Kidney (tissue), 14 donors: ENCODE measurements around the gene CCNG2. TPM values are rescaled to one million over a fixed set of nuclear protein-coding genes. Genes with fewer than 3 reads are reported as not detected.
A peak's percentile ranks its signal among the peaks of the same experiment; 100 is the strongest.

Experiments
- DNase-seq, 5 donors: peaks; one replicate each; pipeline ENCODE4 v3.0.0-alpha.2; 2013 to 2020
- FAIRE-seq: peaks from 2 replicates; lab custom pipeline; 2012; peaks lifted over from hg19 to GRCh38; lab: Jason Lieb, UNC
- H3K27ac ChIP-seq, 2 donors: one replicate each; pipeline ENCODE4 v1.7.0; 2013; ENCODE audit warnings: low read depth in 2 of 2, low read length in 2 of 2, inconsistent platforms in 1 of 2
- H3K27me3 ChIP-seq: one replicate; pipeline ENCODE4 v1.7.1; 2013; ENCODE audit warnings: low read length, inconsistent platforms; ENCODE audit not compliant: control insufficient read depth, insufficient read depth
- H3K36me3 ChIP-seq, 3 donors: one replicate each; pipeline versions ENCODE4 v1.7.0 to v1.7.1; 2013; ENCODE audit warnings: low read length in 3 of 3, control low read depth in 1 of 3, inconsistent platforms in 1 of 3; ENCODE audit not compliant: insufficient read depth in 3 of 3, control insufficient read depth in 2 of 3
- H3K4me1 ChIP-seq, 3 donors: one replicate each; pipeline versions ENCODE4 v1.7.0 to v1.7.1; 2013; ENCODE audit warnings: low read length in 3 of 3, inconsistent platforms in 1 of 3, low read depth in 1 of 3; ENCODE audit not compliant: control insufficient read depth in 2 of 3, insufficient read depth in 2 of 3
- H3K4me3 ChIP-seq, 3 donors: one replicate each; pipeline versions ENCODE4 v1.7.0 to v1.8.1; 2013; ENCODE audit warnings: low read length in 3 of 3, control low read depth in 1 of 3, inconsistent platforms in 1 of 3
- H3K9ac ChIP-seq, 3 donors: one replicate each; pipeline versions ENCODE4 v1.7.0 to v1.7.1; 2013; ENCODE audit warnings: low read length in 3 of 3, control low read depth in 1 of 3, inconsistent platforms in 1 of 3
- H3K9me3 ChIP-seq, 3 donors: one replicate each; pipeline versions ENCODE4 v1.7.0 to v1.7.1; 2013; ENCODE audit warnings: low read length in 3 of 3, control low read depth in 1 of 3, inconsistent platforms in 1 of 3; ENCODE audit not compliant: control insufficient read depth in 2 of 3, insufficient read depth in 1 of 3
- intact Hi-C: fragments of 100-400 bp; cut with DNase I; formaldehyde crosslinking; loops from one replicate; pipeline ENCODE4 v1.11.1; 2022
- polyA plus RNA-seq: library from polyadenylated mRNA; stranded (reverse); fragments of 350-450 nt; fragmentation: Illumina TruSeq; extraction: RNeasy Lipid Tissue Mini Kit (QIAGEN cat#74804); gene quantifications from one replicate; pipeline ENCODE4 v1.2.3, GENCODE V29; 2014; ENCODE audit warnings: low read depth, low replicate concordance; ENCODE audit not compliant: insufficient read depth
- total RNA-seq: library from RNA; stranded (reverse); fragmentation: NEBNext Ultra II Directional; extraction: Animal tissue kit (Norgen Biotek cat#: 25700); gene quantifications from one replicate; pipeline ENCODE4 v1.2.1, GENCODE V29; 2021
- TF ChIP-seq, protein P1 (sequence below): IDR thresholded peaks from 3 replicates; pipeline ENCODE4 v1.5.1; 2012; ENCODE audit warnings: mild to moderate bottlenecking, moderate library complexity, borderline replicate concordance; ENCODE audit not compliant: insufficient read depth; ENCODE audit errors: extremely low read depth
- donor health status: control.
- donor health status: control.
- donor health status: control.
- donor health status: control.
- donor health status: control.
- donor health status: DM: yes; HTN: yes; CAD: no.
- donor health status: Normal renal cell carcinoma (clear cell type).

Gene CCNG2
- total and polyA plus RNA-seq, 2 donors from 2014 or later: 26.4 to 75.8 TPM

DNA sequence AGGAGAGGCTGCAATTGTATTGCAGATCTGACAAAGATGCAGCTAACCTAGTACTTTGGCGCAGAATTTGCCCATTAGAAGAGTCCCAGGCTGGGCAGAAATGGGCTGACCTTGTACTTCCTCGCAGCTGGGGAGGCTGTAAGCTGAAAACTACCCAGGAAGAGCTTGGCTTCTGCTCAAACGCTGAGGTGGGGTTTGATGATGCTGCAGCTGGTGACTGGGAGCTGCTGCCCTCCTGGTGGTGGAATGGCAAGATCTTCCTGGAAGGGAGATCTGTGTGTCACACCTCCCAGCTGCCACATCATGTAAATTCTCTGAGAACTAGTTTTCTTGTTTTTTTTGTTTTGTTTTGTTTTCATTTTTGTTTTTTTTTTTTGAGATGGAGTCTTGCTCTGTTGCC, 17.4 kb downstream of the CCNG2 start:
- TF ChIP-seq, protein P1, sequence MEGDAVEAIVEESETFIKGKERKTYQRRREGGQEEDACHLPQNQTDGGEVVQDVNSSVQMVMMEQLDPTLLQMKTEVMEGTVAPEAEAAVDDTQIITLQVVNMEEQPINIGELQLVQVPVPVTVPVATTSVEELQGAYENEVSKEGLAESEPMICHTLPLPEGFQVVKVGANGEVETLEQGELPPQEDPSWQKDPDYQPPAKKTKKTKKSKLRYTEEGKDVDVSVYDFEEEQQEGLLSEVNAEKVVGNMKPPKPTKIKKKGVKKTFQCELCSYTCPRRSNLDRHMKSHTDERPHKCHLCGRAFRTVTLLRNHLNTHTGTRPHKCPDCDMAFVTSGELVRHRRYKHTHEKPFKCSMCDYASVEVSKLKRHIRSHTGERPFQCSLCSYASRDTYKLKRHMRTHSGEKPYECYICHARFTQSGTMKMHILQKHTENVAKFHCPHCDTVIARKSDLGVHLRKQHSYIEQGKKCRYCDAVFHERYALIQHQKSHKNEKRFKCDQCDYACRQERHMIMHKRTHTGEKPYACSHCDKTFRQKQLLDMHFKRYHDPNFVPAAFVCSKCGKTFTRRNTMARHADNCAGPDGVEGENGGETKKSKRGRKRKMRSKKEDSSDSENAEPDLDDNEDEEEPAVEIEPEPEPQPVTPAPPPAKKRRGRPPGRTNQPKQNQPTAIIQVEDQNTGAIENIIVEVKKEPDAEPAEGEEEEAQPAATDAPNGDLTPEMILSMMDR: no peak
- H3K36me3 ChIP-seq: peaks cover 0 to 5% (median 0%) of the 10 kb centered on the region in 3 donors
- no peaks in the 10 kb centered on the region for H3K27me3 ChIP-seq
- DNase-seq: no peak
- H3K4me3 ChIP-seq: no peak overlapping the region
- FAIRE-seq: no peak
- H3K9ac ChIP-seq: no peak overlapping the region
- H3K9me3 ChIP-seq: no peaks in the 10 kb centered on the region
- H3K4me1 ChIP-seq: no peaks in the 10 kb centered on the region
- intact Hi-C loops: no loop called here
- no peak overlapping the region for H3K27ac ChIP-seq

DNA sequence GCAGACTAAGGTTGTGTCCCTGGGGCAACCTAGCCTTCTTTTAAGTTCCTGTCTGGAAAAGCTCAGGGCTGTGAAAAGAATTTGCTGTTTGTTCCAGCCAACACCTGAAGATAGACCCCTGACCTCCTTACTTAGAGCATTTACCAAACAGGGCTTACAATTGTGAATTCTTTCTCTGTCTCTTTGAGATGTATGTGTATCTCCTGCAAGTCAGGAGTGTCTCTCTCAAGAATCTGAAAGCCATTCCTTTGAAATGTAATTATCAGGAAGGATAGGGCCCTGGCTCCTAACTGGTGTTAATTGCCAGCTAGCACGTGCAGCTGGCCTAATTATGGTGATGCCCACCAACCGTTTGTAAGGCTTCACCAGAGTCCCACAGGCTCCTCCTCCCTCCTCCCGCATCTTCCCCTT, 18.2 kb downstream of the CCNG2 start:
- FAIRE-seq (no peak), DNase-seq (no peak)
- TF ChIP-seq, protein P1: no peak
- intact Hi-C loops: no loop called here
- H3K9me3 ChIP-seq: no peaks in the 10 kb centered on the region
- no peaks in the 10 kb centered on the region for H3K4me1 ChIP-seq
- no peak overlapping the region for H3K4me3 ChIP-seq
- no peak overlapping the region for H3K27ac ChIP-seq
- no peaks in the 10 kb centered on the region for H3K27me3 ChIP-seq
- H3K9ac ChIP-seq: no peak overlapping the region
- no peaks in the 10 kb centered on the region for H3K36me3 ChIP-seq

GRCh38 chr4:77176640-77177039, 19.6 kb downstream of the CCNG2 start:
- H3K27me3 ChIP-seq: no peaks in the 10 kb centered on the region
- no peaks in the 10 kb centered on the region for H3K9me3 ChIP-seq
- DNase-seq: no peak
- H3K9ac ChIP-seq: no peak overlapping the region
- no peak overlapping the region for H3K4me3 ChIP-seq
- no peak for FAIRE-seq
- no peak overlapping the region for H3K27ac ChIP-seq
- H3K4me1 ChIP-seq: no peaks in the 10 kb centered on the region
- TF ChIP-seq, protein P1: no peak
- H3K36me3 ChIP-seq: no peaks in the 10 kb centered on the region
- intact Hi-C loops: no loop called here

- no peak for FAIRE-seq
- Histone ChIP-seq H3K36me3 (no peaks in the 10 kb centered on the region), H3K27me3 (no peaks in the 10 kb centered on the region), H3K9ac (no peak overlapping the region), H3K4me3 (no peak overlapping the region), H3K9me3 (no peaks in the 10 kb centered on the region), H3K27ac (no peak overlapping the region), H3K4me1 (no peaks in the 10 kb centered on the region)
- peak in 3 of 5 donors; percentile 39 to 90 (median 52) for DNase-seq
- intact Hi-C loops: no loop called here
- TF ChIP-seq, protein P1: no peak
Measured at GRCh38 chr4:77177199-77177598, 20.2 kb downstream of the CCNG2 start.
